Thyroid gland (tissue), 4 donors: ENCODE measurements around the gene RFX1. TPM values are rescaled to one million over a fixed set of nuclear protein-coding genes. Genes with fewer than 3 reads are reported as not detected.

Source experiments
- DNase-seq, 2 donors: peaks; one replicate each; pipeline ENCODE4 v3.0.0-alpha.2; 2019
- H3K27ac ChIP-seq, 3 donors: fragments of 200-600 bp; sonication (generic); 1 replicate in 2 of 3; 2 replicates in 1 of 3; pipeline ENCODE4 v1.5.1; 2016 to 2019; ENCODE audit warnings: mild to moderate bottlenecking in 1 of 3, moderate library complexity in 1 of 3
- H3K27me3 ChIP-seq: fragments of 200-600 bp; sonication (generic); one replicate; pipeline ENCODE4 v1.5.1; 2019
- H3K36me3 ChIP-seq, 2 donors: fragments of 200-600 bp; sonication (generic); one replicate each; pipeline ENCODE4 v1.5.1; 2016 to 2019
- H3K4me1 ChIP-seq, 2 donors: fragments of 200-600 bp; sonication (generic); one replicate each; pipeline ENCODE4 v1.5.1; 2017 to 2019
- H3K4me3 ChIP-seq, 3 donors: fragments of 200-600 bp; sonication (generic); replicated peaks in 1 of 3; 1 replicate in 2 of 3; 2 replicates in 1 of 3; pipeline ENCODE4 v1.5.1; 2016; ENCODE audit warnings: mild to moderate bottlenecking in 1 of 3
- H3K9me3 ChIP-seq: fragments of 200-600 bp; sonication (generic); one replicate; pipeline ENCODE4 v1.5.1; 2017
- CTCF ChIP-seq, 6 experiments: fragments of 200-600 bp in 3 of 6; fragments of 450-650 bp in 3 of 6; sonication (generic) in 3 of 6; IDR thresholded peaks; one replicate each; pipeline ENCODE4 v1.5.1; 2016 to 2019; ENCODE audit warnings: antibody characterized with exemption in 6 of 6, mild to moderate bottlenecking in 2 of 6, inconsistent platforms in 1 of 6, moderate library complexity in 1 of 6
- POLR2A ChIP-seq, 2 donors: fragments of 450-650 bp; IDR thresholded peaks; one replicate each; pipeline ENCODE4 v1.6.1; 2017; ENCODE audit warnings: antibody characterized with exemption in 2 of 2, mild to moderate bottlenecking in 2 of 2, moderate library complexity in 1 of 2
- WGBS, 2 donors: methylation state at CpG; one replicate each; pipeline ENCODE4 v1.1.5; 2017; 5-methylcytosine and 5-hydroxymethylcytosine counted together
- intact Hi-C: fragments of 100-400 bp; cut with DNase I; formaldehyde crosslinking; loops from one replicate; pipeline ENCODE4 v1.15.1; 2023
- total RNA-seq, 4 donors: library from RNA; depleted of rRNA; stranded (reverse); fragments of >200 nt; gene quantifications; one replicate each; pipeline ENCODE4 v1.2.3, GENCODE V29; 2016

RFX1 gene
- total RNA-seq, 4 donors from 2014 or later: 4.8 to 9.1 (median 9.1) TPM

- peak; percentile 52 to 58 for DNase-seq
- H3K4me1 ChIP-seq: peaks cover 42 to 48% of the 10 kb centered on the region in 2 donors
- H3K27ac ChIP-seq: peak overlapping the region in 1 of 3 donors; percentile 98
- H3K9me3 ChIP-seq: no peaks in the 10 kb centered on the region
- no peak for TF ChIP-seq CTCF (IDR thresholded peaks at IDR 0.05)
- TF ChIP-seq POLR2A (IDR thresholded peaks at IDR 0.05): no peak
- H3K36me3 ChIP-seq: no peaks in the 10 kb centered on the region
- H3K4me3 ChIP-seq: no peak overlapping the region
- H3K27me3 ChIP-seq: no peaks in the 10 kb centered on the region
- WGBS, 2 donors: 68 to 74% methylated on average over 13 of the region's 13 CpGs
- intact Hi-C loops: no loop called here
Measured at GRCh38 chr19:14000691-14001375, 5.3 kb downstream of the RFX1 start.

- TF ChIP-seq POLR2A (IDR thresholded peaks at IDR 0.05) (no peak), CTCF (IDR thresholded peaks at IDR 0.05) (no peak)
- intact Hi-C loops: no loop called here
- Histone ChIP-seq H3K27me3 (no peaks in the 10 kb centered on the region), H3K9me3 (no peaks in the 10 kb centered on the region), H3K27ac (no peak overlapping the region), H3K4me3 (no peak overlapping the region), H3K36me3 (no peaks in the 10 kb centered on the region), H3K4me1 (peaks cover 32 to 34% of the 10 kb centered on the region in 2 donors)
- DNase-seq: no peak
- 99 to 100% methylated on average over 3 of the region's 3 CpGs for WGBS, 2 donors
Measured at GRCh38 chr19:13999085-13999484, 7.0 kb downstream of the RFX1 start.

GRCh38 chr19:13998426-13998825, 7.7 kb downstream of the RFX1 start:
- DNase-seq: no peak
- Histone ChIP-seq H3K9me3 (no peaks in the 10 kb centered on the region), H3K4me3 (no peak overlapping the region), H3K27me3 (no peaks in the 10 kb centered on the region), H3K36me3 (no peaks in the 10 kb centered on the region), H3K27ac (no peak overlapping the region), H3K4me1 (peaks cover 25 to 27% of the 10 kb centered on the region in 2 donors)
- TF ChIP-seq POLR2A (IDR thresholded peaks at IDR 0.05): no peak
- TF ChIP-seq CTCF (IDR thresholded peaks at IDR 0.05): no peak
- WGBS, 2 donors: 94 to 100% methylated on average over 1 of the region's 1 CpG
- intact Hi-C loops: no loop called here

- Histone ChIP-seq H3K27ac (no peak overlapping the region), H3K4me3 (no peak overlapping the region), H3K36me3 (peaks cover 0 to 5% of the 10 kb centered on the region in 2 donors), H3K4me1 (peaks cover 17 to 19% of the 10 kb centered on the region in 2 donors), H3K27me3 (no peaks in the 10 kb centered on the region), H3K9me3 (no peaks in the 10 kb centered on the region)
- no peak for TF ChIP-seq POLR2A (IDR thresholded peaks at IDR 0.05)
- no peak for TF ChIP-seq CTCF (IDR thresholded peaks at IDR 0.05)
- intact Hi-C loops: no loop called here
- WGBS, 2 donors: 100% methylated on average over 1 of the region's 6 CpGs; no CpG with 5 or more reads in 1 of the 2 donors
- DNase-seq: no peak
Measured at GRCh38 chr19:13997631-13997962, 8.5 kb downstream of the RFX1 start.

- no peak overlapping the region for H3K4me3 ChIP-seq
- H3K27ac ChIP-seq: no peak overlapping the region
- no peaks in the 10 kb centered on the region for H3K27me3 ChIP-seq
- TF ChIP-seq POLR2A (IDR thresholded peaks at IDR 0.05): no peak
- no peak for TF ChIP-seq CTCF (IDR thresholded peaks at IDR 0.05)
- DNase-seq: no peak
- H3K9me3 ChIP-seq: no peaks in the 10 kb centered on the region
- H3K36me3 ChIP-seq: peaks cover 0 to 5% of the 10 kb centered on the region in 2 donors
- WGBS, 2 donors: 93 to 95% methylated on average over 17 to 20 of the region's 22 CpGs
- intact Hi-C loops: no loop called here
- H3K4me1 ChIP-seq: peaks cover 13 to 14% of the 10 kb centered on the region in 2 donors
Measured at GRCh38 chr19:13996928-13997630, 9.0 kb downstream of the RFX1 start.
